Kidney (tissue), 14 donors: ENCODE measurements around the gene TJAP1. TPM values are rescaled to one million over a fixed set of nuclear protein-coding genes. Genes with fewer than 3 reads are reported as not detected.

Experiments
- DNase-seq, 5 donors: peaks; one replicate each; pipeline ENCODE4 v3.0.0-alpha.2; 2013 to 2020
- FAIRE-seq: peaks from 2 replicates; lab custom pipeline; 2012; peaks lifted over from hg19 to GRCh38; lab: Jason Lieb, UNC
- H3K27ac ChIP-seq, 2 donors: one replicate each; pipeline ENCODE4 v1.7.0; 2013; ENCODE audit warnings: low read depth in 2 of 2, low read length in 2 of 2, inconsistent platforms in 1 of 2
- H3K27me3 ChIP-seq: one replicate; pipeline ENCODE4 v1.7.1; 2013; ENCODE audit warnings: low read length, inconsistent platforms; ENCODE audit not compliant: control insufficient read depth, insufficient read depth
- H3K36me3 ChIP-seq, 3 donors: one replicate each; pipeline versions ENCODE4 v1.7.0 to v1.7.1; 2013; ENCODE audit warnings: low read length in 3 of 3, control low read depth in 1 of 3, inconsistent platforms in 1 of 3; ENCODE audit not compliant: insufficient read depth in 3 of 3, control insufficient read depth in 2 of 3
- H3K4me1 ChIP-seq, 3 donors: one replicate each; pipeline versions ENCODE4 v1.7.0 to v1.7.1; 2013; ENCODE audit warnings: low read length in 3 of 3, inconsistent platforms in 1 of 3, low read depth in 1 of 3; ENCODE audit not compliant: control insufficient read depth in 2 of 3, insufficient read depth in 2 of 3
- H3K4me3 ChIP-seq, 3 donors: one replicate each; pipeline versions ENCODE4 v1.7.0 to v1.8.1; 2013; ENCODE audit warnings: low read length in 3 of 3, control low read depth in 1 of 3, inconsistent platforms in 1 of 3
- H3K9ac ChIP-seq, 3 donors: one replicate each; pipeline versions ENCODE4 v1.7.0 to v1.7.1; 2013; ENCODE audit warnings: low read length in 3 of 3, control low read depth in 1 of 3, inconsistent platforms in 1 of 3
- H3K9me3 ChIP-seq, 3 donors: one replicate each; pipeline versions ENCODE4 v1.7.0 to v1.7.1; 2013; ENCODE audit warnings: low read length in 3 of 3, control low read depth in 1 of 3, inconsistent platforms in 1 of 3; ENCODE audit not compliant: control insufficient read depth in 2 of 3, insufficient read depth in 1 of 3
- CTCF ChIP-seq: IDR thresholded peaks from 3 replicates; pipeline ENCODE4 v1.5.1; 2012; ENCODE audit warnings: mild to moderate bottlenecking, moderate library complexity, borderline replicate concordance; ENCODE audit not compliant: insufficient read depth; ENCODE audit errors: extremely low read depth
- intact Hi-C: fragments of 100-400 bp; cut with DNase I; formaldehyde crosslinking; loops from one replicate; pipeline ENCODE4 v1.11.1; 2022
- polyA plus RNA-seq: library from polyadenylated mRNA; stranded (reverse); fragments of 350-450 nt; fragmentation: Illumina TruSeq; extraction: RNeasy Lipid Tissue Mini Kit (QIAGEN cat#74804); gene quantifications from one replicate; pipeline ENCODE4 v1.2.3, GENCODE V29; 2014; ENCODE audit warnings: low read depth, low replicate concordance; ENCODE audit not compliant: insufficient read depth
- total RNA-seq: library from RNA; stranded (reverse); fragmentation: NEBNext Ultra II Directional; extraction: Animal tissue kit (Norgen Biotek cat#: 25700); gene quantifications from one replicate; pipeline ENCODE4 v1.2.1, GENCODE V29; 2021
- donor health status: control.
- donor health status: control.
- donor health status: control.
- donor health status: control.
- donor health status: control.
- donor health status: DM: yes; HTN: yes; CAD: no.
- donor health status: Normal renal cell carcinoma (clear cell type).

TJAP1 gene
- total and polyA plus RNA-seq, 2 donors from 2014 or later, result 13.6 to 38.5 TPM

GRCh38 chr6:43504756-43505593 is 27.6 kb downstream of the TJAP1 start:
- DNase-seq (no peak), FAIRE-seq (no peak)
- TF ChIP-seq CTCF, result no peak
- Histone ChIP-seq H3K9ac (no peak overlapping the region), H3K4me1 (peaks cover 0 to 10% (median 4%) of the 10 kb centered on the region in 3 donors), H3K36me3 (peaks cover 1 to 41% (median 22%) of the 10 kb centered on the region in 3 donors), H3K4me3 (no peak overlapping the region), H3K27me3 (no peaks in the 10 kb centered on the region), H3K9me3 (no peaks in the 10 kb centered on the region), H3K27ac (no peak overlapping the region)
- intact Hi-C loops, result loop anchor here (10.0 kb wide), 1 partner anchor 50 kb away; the partner anchor contains the start of gene DLK2

GRCh38 chr6:43505718-43506117 is 28.3 kb downstream of the TJAP1 start:
- Histone ChIP-seq H3K4me1 (peaks cover 0 to 14% (median 4%) of the 10 kb centered on the region in 3 donors), H3K27me3 (no peaks in the 10 kb centered on the region), H3K4me3 (no peak overlapping the region), H3K9me3 (no peaks in the 10 kb centered on the region), H3K9ac (no peak overlapping the region), H3K36me3 (peaks cover 0 to 34% (median 14%) of the 10 kb centered on the region in 3 donors), H3K27ac (no peak overlapping the region)
- FAIRE-seq, result no peak
- intact Hi-C loops, result loop anchor here (10.0 kb wide), 1 partner anchor 51 kb away; the partner anchor contains the start of gene DLK2
- no peak for DNase-seq
- no peak for TF ChIP-seq CTCF

GRCh38 chr6:43506171-43506570 is 28.8 kb downstream of the TJAP1 start:
- TF ChIP-seq CTCF, result no peak
- H3K9me3 ChIP-seq, result no peaks in the 10 kb centered on the region
- peaks cover 0 to 29% (median 13%) of the 10 kb centered on the region in 3 donors for H3K36me3 ChIP-seq
- no peaks in the 10 kb centered on the region for H3K27me3 ChIP-seq
- no peak overlapping the region for H3K9ac ChIP-seq
- intact Hi-C loops, result loop anchor here (10.0 kb wide), 1 partner anchor 51 kb away; the partner anchor contains the start of gene DLK2
- peaks cover 0 to 16% (median 4%) of the 10 kb centered on the region in 3 donors for H3K4me1 ChIP-seq
- H3K4me3 ChIP-seq, result no peak overlapping the region
- no peak for FAIRE-seq
- no peak overlapping the region for H3K27ac ChIP-seq
- DNase-seq, result no peak
